H1 (cell line): ENCODE measurements around the gene NDUFA6. TPM values are rescaled to one million over a fixed set of nuclear protein-coding genes. Genes with fewer than 3 reads are reported as not detected.

Experiments used
- CTCF ChIA-PET: fragments of 300-600 bp; sonication (Branson Sonifier 250); formaldehyde crosslinking; loops from one replicate; lab custom pipeline; 2021; ENCODE audit not compliant: partially characterized antibody; lab: Charles Lee
- POLR2A ChIA-PET: fragments of 300-600 bp; sonication (Branson Sonifier 250); formaldehyde crosslinking; loops from one replicate; lab custom pipeline; 2021; ENCODE audit warnings: inconsistent platforms; ENCODE audit not compliant: partially characterized antibody; lab: Charles Lee
- DNase-seq, 2 experiments: peaks; one replicate each; pipeline versions ENCODE4 v3.0.0 to v3.0.0-alpha.2; 2010 to 2022; ENCODE audit warnings: low spot score in 2 of 2, low read depth in 1 of 2, mixed read lengths in 1 of 2
- FAIRE-seq: peaks from 2 replicates; lab custom pipeline; 2011; peaks lifted over from hg19 to GRCh38; lab: Jason Lieb, UNC
- H2AFZ ChIP-seq: 2 replicates; pipeline ENCODE4 v1.8.1; 2012; ENCODE audit warnings: low read length, inconsistent platforms
- H2AK5ac ChIP-seq: 2 replicates; pipeline ENCODE4 v1.6.1; 2013; ENCODE audit warnings: low read depth, low read length
- H2BK120ac ChIP-seq: replicated peaks from 2 replicates; pipeline ENCODE3; 2013; ENCODE audit warnings: low read depth, low read length, inconsistent platforms
- H2BK12ac ChIP-seq: 2 replicates; pipeline ENCODE4 v1.6.1; 2013; ENCODE audit warnings: low read depth, low read length
- H2BK15ac ChIP-seq: 2 replicates; pipeline ENCODE4 v1.6.1; 2013; ENCODE audit warnings: low read length
- H2BK20ac ChIP-seq: 2 replicates; pipeline ENCODE4 v1.6.1; 2013; ENCODE audit warnings: low read length
- H2BK5ac ChIP-seq: 2 replicates; pipeline ENCODE4 v1.6.1; 2013; ENCODE audit warnings: low read depth, low read length
- H3K14ac ChIP-seq: 2 replicates; pipeline ENCODE4 v1.6.1; 2013; ENCODE audit warnings: inconsistent platforms; ENCODE audit not compliant: insufficient read length
- H3K18ac ChIP-seq: 2 replicates; pipeline ENCODE4 v1.6.1; 2013; ENCODE audit warnings: low read length; ENCODE audit errors: extremely low read depth
- H3K23ac ChIP-seq: 2 replicates; pipeline ENCODE4 v1.6.1; 2013; ENCODE audit warnings: inconsistent platforms; ENCODE audit not compliant: insufficient read length
- H3K23me2 ChIP-seq: 2 replicates; pipeline ENCODE4 v1.6.1; 2013; ENCODE audit warnings: low read depth, low read length
- H3K27ac ChIP-seq: 2 replicates; pipeline ENCODE4 v1.6.1; 2011; ENCODE audit warnings: low read depth, low read length, inconsistent platforms
- H3K27me3 ChIP-seq, 4 experiments: replicated peaks in 1 of 4; 1 replicate in 1 of 4; 2 replicates in 3 of 4; pipeline versions ENCODE4 v1.6.1 to v1.8.1; 2011 to 2013; ENCODE audit warnings: low read length in 3 of 4, mild to moderate bottlenecking in 3 of 4, inconsistent platforms in 2 of 4, mixed read lengths in 2 of 4, moderate library complexity in 1 of 4; ENCODE audit not compliant: control insufficient read depth in 3 of 4, insufficient read depth in 3 of 4; ENCODE audit errors: extremely low read depth in 1 of 4
- H3K36me3 ChIP-seq, 4 experiments: 2 replicates each; pipeline versions ENCODE4 v1.6.1 to v1.8.1; 2011 to 2013; ENCODE audit warnings: mild to moderate bottlenecking in 4 of 4, low read length in 3 of 4, moderate library complexity in 2 of 4, control low read depth in 1 of 4, inconsistent platforms in 1 of 4; ENCODE audit not compliant: insufficient read depth in 4 of 4, control insufficient read depth in 2 of 4
- H3K4ac ChIP-seq: replicated peaks from 2 replicates; pipeline ENCODE3; 2013; ENCODE audit warnings: low read length, low read depth, mixed read lengths, inconsistent platforms; ENCODE audit not compliant: insufficient read length
- H3K4me1 ChIP-seq, 4 experiments: replicated peaks in 1 of 4; 1 replicate in 1 of 4; 2 replicates in 3 of 4; pipeline versions ENCODE4 v1.6.1 to v1.8.1; 2011 to 2013; ENCODE audit warnings: low read length in 3 of 4, inconsistent platforms in 2 of 4, mixed read lengths in 1 of 4; ENCODE audit not compliant: insufficient read depth in 4 of 4, control insufficient read depth in 3 of 4
- H3K4me2 ChIP-seq, 2 experiments: 2 replicates each; pipeline versions ENCODE4 v1.6.1 to v1.8.1; 2011 to 2013; ENCODE audit warnings: low read depth in 2 of 2, low read length in 2 of 2, control low read depth in 1 of 2, inconsistent platforms in 1 of 2, mild to moderate bottlenecking in 1 of 2; ENCODE audit not compliant: insufficient read depth in 1 of 2
- H3K4me3 ChIP-seq, 4 experiments: fragments of 200-600, 300-600 bp in 1 of 4; sonication (generic), shearing (Covaris generic), sonication (Bioruptor Twin) in 1 of 4; 2 replicates each; pipeline versions ENCODE4 v1.5.1 to v1.8.1; 2011 to 2016; ENCODE audit warnings: low read length in 4 of 4, low read depth in 3 of 4, control low read depth in 2 of 4, inconsistent platforms in 2 of 4, mild to moderate bottlenecking in 2 of 4, mixed read lengths in 1 of 4, moderate library complexity in 1 of 4; ENCODE audit not compliant: insufficient read depth in 2 of 4; ENCODE audit errors: extremely low read depth in 1 of 4
- H3K56ac ChIP-seq: replicated peaks from 2 replicates; pipeline ENCODE3; 2013; ENCODE audit warnings: low read depth, mild to moderate bottlenecking, mixed read lengths, low read length, inconsistent platforms; ENCODE audit not compliant: insufficient read length
- H3K79me1 ChIP-seq: 2 replicates; pipeline ENCODE4 v1.6.1; 2013; ENCODE audit warnings: low read depth, low read length, control low read depth
- H3K79me2 ChIP-seq, 2 experiments: 2 replicates each; pipeline versions ENCODE4 v1.6.1 to v1.8.1; 2012 to 2013; ENCODE audit warnings: low read length in 2 of 2, mild to moderate bottlenecking in 2 of 2, inconsistent platforms in 1 of 2; ENCODE audit not compliant: insufficient read depth in 2 of 2, control insufficient read depth in 1 of 2
- H3K9ac ChIP-seq, 4 experiments: replicated peaks in 1 of 4; 1 replicate in 1 of 4; 2 replicates in 3 of 4; pipeline versions ENCODE4 v1.6.1 to v1.8.1; 2011 to 2013; ENCODE audit warnings: low read depth in 3 of 4, low read length in 3 of 4, control low read depth in 2 of 4, mild to moderate bottlenecking in 2 of 4, moderate library complexity in 2 of 4, inconsistent platforms in 1 of 4; ENCODE audit errors: extremely low read depth in 1 of 4
- H3K9me3 ChIP-seq, 2 experiments: 2 replicates each; pipeline versions ENCODE4 v1.6.1 to v1.8.1; 2012 to 2013; ENCODE audit warnings: mild to moderate bottlenecking in 2 of 2, moderate library complexity in 2 of 2, control low read depth in 1 of 2, inconsistent platforms in 1 of 2, low read depth in 1 of 2, low read length in 1 of 2, mixed read lengths in 1 of 2; ENCODE audit not compliant: insufficient read depth in 2 of 2
- H4K20me1 ChIP-seq, 2 experiments: replicated peaks in 1 of 2; 2 replicates each; pipeline versions ENCODE3 to v1.8.1; 2011 to 2013; ENCODE audit warnings: inconsistent platforms in 2 of 2, low read length in 2 of 2, mild to moderate bottlenecking in 1 of 2; ENCODE audit not compliant: insufficient read depth in 2 of 2, control insufficient read depth in 1 of 2
- H4K5ac ChIP-seq: 2 replicates; pipeline ENCODE4 v1.6.1; 2013; ENCODE audit warnings: low read length, low read depth, mixed read lengths, inconsistent platforms; ENCODE audit not compliant: insufficient read length
- H4K8ac ChIP-seq: 2 replicates; pipeline ENCODE4 v1.8.0; 2013; ENCODE audit warnings: mild to moderate bottlenecking, moderate library complexity, low read length, inconsistent platforms; ENCODE audit not compliant: insufficient read depth; ENCODE audit errors: extremely low read depth
- H4K91ac ChIP-seq: replicated peaks from 2 replicates; pipeline ENCODE3; 2013; ENCODE audit warnings: low read length, mixed read lengths, inconsistent platforms; ENCODE audit not compliant: insufficient read length
- CTBP2 ChIP-seq: IDR thresholded peaks from 2 replicates; pipeline ENCODE4 v1.7.0; 2011; ENCODE audit warnings: borderline replicate concordance, mild to moderate bottlenecking, moderate library complexity, mixed read lengths, low read length; ENCODE audit not compliant: insufficient read depth, insufficient read length
- MAX ChIP-seq: IDR thresholded peaks from 2 replicates; pipeline ENCODE4 v1.6.1; 2012; ENCODE audit warnings: inconsistent platforms
- WGBS, 2 experiments: shearing (Covaris generic) in 1 of 2; methylation state at CpG; one replicate each; pipeline versions ENCODE4 v1.1.6 to v1.1.7; 2013 to 2015; ENCODE audit warnings: low lambda C conversion rate in 2 of 2, mixed read lengths in 2 of 2, inconsistent platforms in 1 of 2, low coverage in 1 of 2, missing lambda C conversion rate in 1 of 2; ENCODE audit not compliant: insufficient replicate concordance in 2 of 2, insufficient coverage in 1 of 2, insufficient read length in 1 of 2; ENCODE audit errors: extremely low coverage in 1 of 2, missing lambda C conversion rate in 1 of 2; 5-methylcytosine and 5-hydroxymethylcytosine counted together
- polyA plus RNA-seq, 7 experiments: library from polyadenylated mRNA; depleted of rRNA in 3 of 7; stranded (reverse) in 5 of 7; unstranded in 2 of 7; fragments of >200 nt in 5 of 7; fragments of 200-250 nt in 2 of 7; gene quantifications; 1 replicate in 5 of 7; 2 replicates in 1 of 7; 4 replicates in 1 of 7; pipeline versions ENCODE4 v1.2.1 to v1.2.3, GENCODE V29; 2011 to 2013; ENCODE audit warnings: missing spikeins in 2 of 7, mixed read lengths in 2 of 7
- total RNA-seq: library from RNA; stranded (reverse); fragmentation: NEBNext Ultra II Directional; extraction: Animal tissue kit (Norgen Biotek cat#: 25700); gene quantifications from 2 replicates; pipeline ENCODE4 v1.2.1, GENCODE V29; 2021

Gene NDUFA6
- total and polyA plus RNA-seq, 2 of the 8 experiments (the other 6 are each of a cell fraction or from before 2014, with no cell fraction given), result 76.2 to 105 TPM

- Histone ChIP-seq H2BK5ac (no peak overlapping the region), H3K23me2 (no peaks in the 10 kb centered on the region), H3K79me1 (no peaks in the 10 kb centered on the region), H4K8ac (no peak overlapping the region), H3K4me1 (peaks cover 0 to 3% (median 0%) of the 10 kb centered on the region in 4 experiments; a peak in 2 of 7 replicates), H3K9me3 (no peaks in the 10 kb centered on the region), H3K18ac (no peak overlapping the region), H2AK5ac (no peak overlapping the region), H3K14ac (no peak overlapping the region), H3K36me3 (no peaks in the 10 kb centered on the region), H3K27ac (no peak overlapping the region), H2BK120ac (no peak overlapping the region), H3K9ac (no peak overlapping the region), H3K4ac (no peak overlapping the region), H4K20me1 (no peaks in the 10 kb centered on the region), H3K4me2 (no peak overlapping the region), H4K5ac (no peak overlapping the region), H2AFZ (no peak overlapping the region), H3K56ac (no peak overlapping the region), H2BK15ac (no peak overlapping the region), H3K27me3 (peaks cover 0 to 7% (median 3%) of the 10 kb centered on the region in 4 experiments; a peak in 3 of 7 replicates), H2BK12ac (no peak overlapping the region), H4K91ac (no peak overlapping the region), H3K79me2 (no peaks in the 10 kb centered on the region), H2BK20ac (no peak overlapping the region), H3K4me3 (0 out of 8 replicates have a peak overlapping the region, but pooled peaks of 1 of the 4 experiments have one; percentile 11), H3K23ac (no peak overlapping the region)
- TF ChIP-seq MAX (0 out of 2 replicates have a peak, but pooled peaks have one; percentile 19), CTBP2 (no peak)
- FAIRE-seq (no peak), DNase-seq (peak in 1 of 2 experiments; percentile 69)
- CTCF ChIA-PET, result interaction anchor here (3.7 to 7.3 kb wide), 3 partner anchors 10 to 141 kb away, joined by 16 to 116 read pairs (median 55); partner anchors contain the start of genes NDUFA6 and SEPTIN3
- POLR2A ChIA-PET, result interaction anchor here (0.6 kb wide), 1 partner anchor 185 kb away, joined by 4 read pairs; no protein-coding TSS in a partner anchor
- 34% methylated on average over 18 of the region's 18 CpGs; no CpG with 5 or more reads in 1 of the 2 experiments for WGBS, 2 experiments
Measured at GRCh38 chr22:42108848-42109247, 18.3 kb upstream of the NDUFA6 start.
